B cell (primary cell): ENCODE results near the gene PHOX2B. TPM values are rescaled to one million over a fixed set of nuclear protein-coding genes. Genes with fewer than 3 reads are reported as not detected.

Source experiments
- ATAC-seq: fragments of 200-7000 bp; cut with Tn5 transposase; one replicate; pipeline ENCODE4 v1.10.0; 2021; ENCODE audit warnings: low read depth, mild to moderate bottlenecking, moderate number of reproducible peaks, moderate library complexity
- CTCF ChIA-PET: fragments of 350-600 bp; sonication (Branson Sonifier 250); formaldehyde crosslinking; loops from one replicate; lab custom pipeline; 2021; ENCODE audit warnings: antibody characterized with exemption, inconsistent platforms; lab: Charles Lee
- POLR2A ChIA-PET: fragments of 350-600 bp; sonication (Branson Sonifier 250); formaldehyde crosslinking; loops from one replicate; lab custom pipeline; 2021; ENCODE audit warnings: antibody characterized with exemption; lab: Charles Lee
- DNase-seq: peaks from one replicate; pipeline ENCODE4 v3.0.0; 2013
- H2AFZ ChIP-seq: 2 replicates; pipeline ENCODE4 v1.6.1; 2012; ENCODE audit warnings: mild to moderate bottlenecking, low read depth, low read length; ENCODE audit not compliant: insufficient read depth, poor library complexity, severe bottlenecking
- H3K27ac ChIP-seq, 2 donors: 1 replicate in 1 of 2; 2 replicates in 1 of 2; pipeline ENCODE4 v1.5.1; 2012 to 2013; ENCODE audit warnings: low read length in 2 of 2, mild to moderate bottlenecking in 2 of 2, moderate library complexity in 1 of 2
- H3K27me3 ChIP-seq, 4 experiments: fragments of 200-600 bp in 1 of 4; sonication (generic) in 1 of 4; replicated peaks in 1 of 4; 1 replicate in 2 of 4; 2 replicates in 2 of 4; pipeline versions ENCODE4 v1.6.1 to v1.7.0; 2013 to 2016; ENCODE audit warnings: low read length in 3 of 4, mild to moderate bottlenecking in 2 of 4, mixed read lengths in 1 of 4, moderate library complexity in 1 of 4; ENCODE audit not compliant: insufficient read depth in 4 of 4, control insufficient read depth in 3 of 4; ENCODE audit errors: control extremely low read depth in 1 of 4
- H3K36me3 ChIP-seq, 2 experiments: replicated peaks in 1 of 2; 1 replicate in 1 of 2; 2 replicates in 1 of 2; pipeline versions ENCODE4 v1.6.1 to v1.7.1; 2013; ENCODE audit warnings: low read length in 1 of 2; ENCODE audit not compliant: insufficient read depth in 2 of 2, control insufficient read depth in 1 of 2; ENCODE audit errors: control extremely low read depth in 1 of 2, extremely low read depth in 1 of 2
- H3K4me1 ChIP-seq, 2 donors: fragments of 200-600 bp in 1 of 2; sonication (generic) in 1 of 2; 1 replicate in 1 of 2; 2 replicates in 1 of 2; pipeline versions ENCODE4 v1.5.1 to v1.6.1; 2013 to 2017; ENCODE audit warnings: low read length in 2 of 2; ENCODE audit not compliant: control insufficient read depth in 2 of 2, insufficient read depth in 2 of 2
- H3K4me2 ChIP-seq: replicated peaks from 2 replicates; pipeline ENCODE3; 2012; ENCODE audit warnings: mild to moderate bottlenecking, low read depth, low read length; ENCODE audit not compliant: poor library complexity, severe bottlenecking
- H3K4me3 ChIP-seq, 5 experiments: fragments of 200-600 bp in 1 of 5; sonication (generic) in 1 of 5; 1 replicate in 3 of 5; 2 replicates in 2 of 5; pipeline versions ENCODE4 v1.5.1 to v1.7.0; 2011 to 2016; ENCODE audit warnings: low read length in 4 of 5, mild to moderate bottlenecking in 4 of 5, low read depth in 2 of 5, control low read depth in 1 of 5, moderate library complexity in 1 of 5; ENCODE audit not compliant: insufficient read depth in 1 of 5; ENCODE audit errors: control extremely low read depth in 1 of 5, extremely low read depth in 1 of 5
- H3K79me2 ChIP-seq: fragments of 200-600 bp; sonication (generic); one replicate; pipeline ENCODE4 v1.6.0; 2016; ENCODE audit warnings: low read length; ENCODE audit not compliant: control insufficient read depth, insufficient read depth
- H3K9ac ChIP-seq: fragments of 200-600 bp; sonication (generic); 2 replicates; pipeline ENCODE4 v1.6.1; 2017; ENCODE audit warnings: mild to moderate bottlenecking, low read length, moderate library complexity
- H3K9me3 ChIP-seq, 3 donors: one replicate each; pipeline versions ENCODE4 v1.6.1 to v1.7.1; 2013; ENCODE audit warnings: low read length in 2 of 3; ENCODE audit not compliant: control insufficient read depth in 2 of 3, insufficient read depth in 1 of 3; ENCODE audit errors: control extremely low read depth in 1 of 3
- H4K20me1 ChIP-seq: 2 replicates; pipeline ENCODE4 v1.6.0; 2012; ENCODE audit warnings: mild to moderate bottlenecking, low read length; ENCODE audit not compliant: insufficient read depth, control insufficient read depth, poor library complexity, severe bottlenecking
- H3K27ac Mint-ChIP-seq: one replicate; pipeline ENCODE4 v1.8.0; 2021; ENCODE audit warnings: mixed read lengths
- H3K27me3 Mint-ChIP-seq: one replicate; pipeline ENCODE4 v1.8.0; 2021; ENCODE audit warnings: mixed read lengths
- H3K4me1 Mint-ChIP-seq: one replicate; pipeline ENCODE4 v1.8.0; 2021; ENCODE audit warnings: mixed read lengths
- H3K4me3 Mint-ChIP-seq: one replicate; pipeline ENCODE4 v1.8.0; 2021; ENCODE audit warnings: mixed read lengths
- H3K9me3 Mint-ChIP-seq: one replicate; pipeline ENCODE4 v1.8.0; 2022; ENCODE audit warnings: mixed read lengths; ENCODE audit not compliant: insufficient read depth
- EZH2 ChIP-seq: IDR thresholded peaks from 2 replicates; pipeline ENCODE4 v1.6.1; 2012; ENCODE audit warnings: borderline replicate concordance, low read depth, mild to moderate bottlenecking, moderate library complexity, low read length; ENCODE audit not compliant: insufficient read depth, poor library complexity, severe bottlenecking
- whole genome bisulfite sequencing: methylation state at CpG from one replicate; pipeline ENCODE4 v1.1.5; 2013; ENCODE audit warnings: missing lambda C conversion rate; ENCODE audit not compliant: insufficient coverage; 5-methylcytosine and 5-hydroxymethylcytosine counted together
- intact Hi-C: fragments of 100-400 bp; cut with micrococcal nuclease; formaldehyde crosslinking; loops from one replicate; pipeline ENCODE4 v1.10.0; 2022
- polyA plus RNA-seq: library from polyadenylated mRNA; depleted of rRNA; stranded (reverse); fragments of >200 nt; gene quantifications from 2 replicates; pipeline ENCODE4 v1.2.3, GENCODE V29; 2012
- total RNA-seq, 2 donors: library from RNA; stranded (reverse); fragments of 120-200 nt in 1 of 2; gene quantifications; 1 replicate in 1 of 2; 2 replicates in 1 of 2; pipeline versions ENCODE4 v1.2.3 to v1.2.4, GENCODE V29; 2013 to 2022
- TF ChIP-seq, protein P1 (sequence below): fragments of 200-600 bp; IDR thresholded peaks from one replicate; pipeline ENCODE4 v1.8.0; 2022; ENCODE audit warnings: antibody characterized with exemption, mild to moderate bottlenecking

Gene PHOX2B
- total and polyA plus RNA-seq, 2 donors (not counting 1 experiment from before 2014, with no cell fraction given) = not detected

DNA sequence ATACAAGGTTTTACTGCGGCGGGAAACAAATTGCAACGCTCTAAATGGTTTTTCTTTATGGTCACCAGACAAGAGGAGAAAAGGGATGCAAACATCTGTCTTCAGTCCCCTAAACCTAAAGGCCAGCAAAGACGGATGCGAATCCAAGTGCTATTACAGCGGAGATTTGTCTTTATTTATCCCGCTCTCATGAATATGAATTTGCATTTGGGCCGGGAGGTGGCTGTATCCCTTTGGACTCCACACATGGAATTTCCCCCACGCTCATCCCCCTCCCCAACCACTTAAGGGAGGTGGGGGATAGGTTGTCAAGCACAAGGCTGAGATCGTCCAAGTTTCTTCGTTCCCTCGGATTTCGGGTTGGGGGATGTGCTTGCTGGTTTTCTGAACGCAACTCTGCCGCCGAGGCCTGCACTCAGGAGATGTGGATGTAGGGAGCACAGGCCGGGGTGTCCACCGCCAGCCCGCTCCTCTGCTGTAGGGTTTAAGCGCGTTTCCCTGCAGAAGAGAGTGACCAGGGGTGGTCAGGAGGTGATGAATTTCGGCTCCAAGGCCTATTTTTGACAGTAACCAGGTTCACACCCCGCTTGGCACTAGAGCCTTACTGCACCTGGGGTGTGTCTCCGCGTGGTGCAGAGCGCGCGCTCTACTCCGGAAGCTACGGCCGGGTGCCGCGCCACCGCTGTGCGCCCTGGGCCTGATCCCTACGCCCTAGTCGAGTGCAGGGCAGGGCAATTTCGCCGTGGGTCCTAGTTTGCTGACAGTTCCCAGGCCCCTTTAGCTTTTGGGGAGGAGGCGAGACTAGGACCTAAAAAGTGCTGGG is 2.3 kb upstream of the PHOX2B start:
- DNase-seq (no peak), ATAC-seq (no peak)
- Histone ChIP-seq H3K36me3 (no peaks in the 10 kb centered on the region), H3K4me2 (no peak overlapping the region), H3K9ac (no peak overlapping the region), H2AFZ (no peak overlapping the region), H3K27ac (no peak overlapping the region), H3K4me1 (peaks cover 0 to 3% of the 10 kb centered on the region in 2 donors), H3K27me3 (peaks cover 0 to 55% (median 42%) of the 10 kb centered on the region in 4 experiments), H4K20me1 (no peaks in the 10 kb centered on the region), H3K79me2 (no peaks in the 10 kb centered on the region), H3K4me3 (no peak overlapping the region), H3K9me3 (peaks cover 0 to 25% (median 0%) of the 10 kb centered on the region in 3 donors)
- peaks cover 2% of the 10 kb centered on the region for H3K4me1 Mint-ChIP-seq
- POLR2A ChIA-PET = no interaction called here
- CTCF ChIA-PET = no interaction called here
- H3K4me3 Mint-ChIP-seq = no peak overlapping the region
- no peaks in the 10 kb centered on the region for H3K9me3 Mint-ChIP-seq
- 13% methylated on average over 33 of the region's 40 CpGs for WGBS
- H3K27me3 Mint-ChIP-seq = peaks cover 75% of the 10 kb centered on the region
- no peak overlapping the region for H3K27ac Mint-ChIP-seq
- no peak for TF ChIP-seq EZH2
- TF ChIP-seq, protein P1, sequence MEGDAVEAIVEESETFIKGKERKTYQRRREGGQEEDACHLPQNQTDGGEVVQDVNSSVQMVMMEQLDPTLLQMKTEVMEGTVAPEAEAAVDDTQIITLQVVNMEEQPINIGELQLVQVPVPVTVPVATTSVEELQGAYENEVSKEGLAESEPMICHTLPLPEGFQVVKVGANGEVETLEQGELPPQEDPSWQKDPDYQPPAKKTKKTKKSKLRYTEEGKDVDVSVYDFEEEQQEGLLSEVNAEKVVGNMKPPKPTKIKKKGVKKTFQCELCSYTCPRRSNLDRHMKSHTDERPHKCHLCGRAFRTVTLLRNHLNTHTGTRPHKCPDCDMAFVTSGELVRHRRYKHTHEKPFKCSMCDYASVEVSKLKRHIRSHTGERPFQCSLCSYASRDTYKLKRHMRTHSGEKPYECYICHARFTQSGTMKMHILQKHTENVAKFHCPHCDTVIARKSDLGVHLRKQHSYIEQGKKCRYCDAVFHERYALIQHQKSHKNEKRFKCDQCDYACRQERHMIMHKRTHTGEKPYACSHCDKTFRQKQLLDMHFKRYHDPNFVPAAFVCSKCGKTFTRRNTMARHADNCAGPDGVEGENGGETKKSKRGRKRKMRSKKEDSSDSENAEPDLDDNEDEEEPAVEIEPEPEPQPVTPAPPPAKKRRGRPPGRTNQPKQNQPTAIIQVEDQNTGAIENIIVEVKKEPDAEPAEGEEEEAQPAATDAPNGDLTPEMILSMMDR = no peak
- intact Hi-C loops = no loop called here

DNA sequence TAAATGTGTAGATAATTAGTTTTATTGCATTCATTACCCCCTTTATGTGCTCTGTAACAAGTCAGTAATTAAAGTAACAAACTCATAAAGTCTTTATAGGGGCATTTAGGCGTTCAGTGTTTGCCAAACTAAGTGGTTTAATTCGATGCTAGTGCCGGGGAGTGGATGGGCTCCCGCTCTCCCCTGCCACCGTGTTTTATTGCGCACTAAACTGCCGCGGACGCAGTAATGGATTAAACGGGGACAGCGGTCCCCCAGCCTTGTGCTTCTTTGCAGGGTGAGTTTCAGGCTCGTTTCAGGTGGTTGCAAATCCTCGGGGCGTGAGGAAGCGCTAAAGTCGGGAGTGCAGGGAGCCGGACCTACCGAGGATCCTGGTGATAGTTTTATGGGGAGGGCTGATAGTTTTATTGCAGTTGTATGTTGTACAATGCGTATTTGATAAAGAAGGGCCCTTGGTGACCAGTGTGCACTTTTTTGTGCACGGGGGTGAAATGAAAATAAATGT is 1.6 kb upstream of the PHOX2B start:
- Histone ChIP-seq H3K27me3 (peaks cover 0 to 57% (median 41%) of the 10 kb centered on the region in 4 experiments), H4K20me1 (no peaks in the 10 kb centered on the region), H3K79me2 (no peaks in the 10 kb centered on the region), H3K9ac (no peak overlapping the region), H3K27ac (no peak overlapping the region), H3K36me3 (no peaks in the 10 kb centered on the region), H3K4me3 (no peak overlapping the region), H3K9me3 (peaks cover 0 to 25% (median 0%) of the 10 kb centered on the region in 3 donors), H3K4me1 (peaks cover 0 to 3% of the 10 kb centered on the region in 2 donors), H3K4me2 (no peak overlapping the region), H2AFZ (no peak overlapping the region)
- H3K27me3 Mint-ChIP-seq = peaks cover 70% of the 10 kb centered on the region
- TF ChIP-seq EZH2 = no peak
- TF ChIP-seq, protein P1 = no peak
- no peak for DNase-seq
- H3K4me3 Mint-ChIP-seq = no peak overlapping the region
- ChIA-PET POLR2A (no interaction called here), CTCF (no interaction called here)
- no peak overlapping the region for H3K27ac Mint-ChIP-seq
- H3K9me3 Mint-ChIP-seq = no peaks in the 10 kb centered on the region
- peaks cover 2% of the 10 kb centered on the region for H3K4me1 Mint-ChIP-seq
- intact Hi-C loops = no loop called here
- no peak for ATAC-seq
- WGBS = 9% methylated on average over 19 of the region's 20 CpGs
